Prostate gland (tissue), 2 donors: ENCODE measurements around the gene ADRA2A. TPM values are rescaled to one million over a fixed set of nuclear protein-coding genes. Genes with fewer than 3 reads are reported as not detected.

Experiments
- DNase-seq: peaks from one replicate; pipeline ENCODE4 v3.0.0-alpha.2; 2019; ENCODE audit warnings: low spot score
- H3K27ac ChIP-seq, 2 donors: fragments of 200-600 bp; sonication (generic); 2 replicates each; pipeline ENCODE4 v1.5.1; 2017 to 2019
- H3K27me3 ChIP-seq: fragments of 200-600 bp; sonication (generic); replicated peaks from 2 replicates; pipeline ENCODE4 v1.5.1; 2019; ENCODE audit not compliant: insufficient read depth
- H3K36me3 ChIP-seq, 2 donors: fragments of 200-600 bp; sonication (generic); 1 replicate in 1 of 2; 2 replicates in 1 of 2; pipeline versions ENCODE4 v1.5.1 to v1.8.1; 2017 to 2019
- H3K4me1 ChIP-seq: fragments of 200-600 bp; sonication (generic); replicated peaks from 2 replicates; pipeline ENCODE4 v1.5.1; 2019
- H3K4me3 ChIP-seq, 2 donors: fragments of 200-600 bp; sonication (generic); 2 replicates each; pipeline ENCODE4 v1.5.1; 2017 to 2019
- H3K9me3 ChIP-seq: fragments of 200-600 bp; sonication (generic); 2 replicates; pipeline ENCODE4 v1.5.1; 2017
- CTCF ChIP-seq, 4 experiments: fragments of 200-600 bp in 2 of 4; fragments of 450-650 bp in 2 of 4; sonication (generic) in 2 of 4; IDR thresholded peaks; 1 replicate in 3 of 4; 2 replicates in 1 of 4; pipeline ENCODE4 v1.5.1; 2016 to 2019; ENCODE audit warnings: antibody characterized with exemption in 4 of 4, mild to moderate bottlenecking in 2 of 4, moderate library complexity in 2 of 4
- POLR2A ChIP-seq: fragments of 450-650 bp; IDR thresholded peaks from one replicate; pipeline ENCODE4 v1.6.1; 2016; ENCODE audit warnings: antibody characterized with exemption, mild to moderate bottlenecking
- POLR2AphosphoS5 ChIP-seq: sonication (generic); formaldehyde crosslinking; IDR thresholded peaks from one replicate; pipeline ENCODE4 v1.6.1; 2017; ENCODE audit warnings: antibody characterized with exemption
- WGBS: methylation state at CpG from one replicate; pipeline ENCODE4 v1.1.5; 2018; 5-methylcytosine and 5-hydroxymethylcytosine counted together
- intact Hi-C: fragments of 100-400 bp; cut with DNase I; formaldehyde crosslinking; loops from one replicate; pipeline ENCODE4 v1.14.2; 2022
- total RNA-seq, 2 donors: library from RNA; depleted of rRNA; stranded (reverse); fragments of >200 nt; gene quantifications; one replicate each; pipeline ENCODE4 v1.1.0, GENCODE V29; 2016

Gene ADRA2A
- total RNA-seq, 2 donors from 2014 or later: 0.41 to 12.3 TPM

DNA sequence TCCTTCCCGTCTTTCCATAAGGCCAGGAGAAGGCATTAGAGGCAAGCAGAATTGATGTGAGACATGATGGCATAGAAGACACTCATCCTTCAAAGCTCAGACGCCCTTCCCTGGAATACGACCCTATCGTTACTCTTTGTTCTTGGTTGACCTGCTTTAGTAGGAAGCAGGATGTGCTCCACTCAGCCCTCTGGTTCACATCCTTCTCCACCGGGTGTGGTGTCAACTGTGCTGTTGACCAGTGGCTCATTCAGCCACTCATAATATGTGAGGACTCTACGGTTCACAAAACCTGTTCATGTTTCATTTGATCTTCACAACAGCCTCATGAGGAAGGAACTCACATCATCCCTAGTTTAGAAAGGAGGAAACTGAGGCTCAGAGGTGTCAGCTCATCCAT, 47.1 kb downstream of the ADRA2A start:
- 76% methylated on average over 6 of the region's 6 CpGs for WGBS
- Histone ChIP-seq H3K27ac (no peak overlapping the region), H3K4me3 (no peak overlapping the region), H3K27me3 (no peaks in the 10 kb centered on the region), H3K9me3 (no peaks in the 10 kb centered on the region), H3K4me1 (no peaks in the 10 kb centered on the region), H3K36me3 (no peaks in the 10 kb centered on the region)
- TF ChIP-seq POLR2AphosphoS5 (no peak), POLR2A (no peak), CTCF (IDR thresholded peaks at IDR 0.05) (no peak)
- intact Hi-C loops: no loop called here
- no peak for DNase-seq

DNA sequence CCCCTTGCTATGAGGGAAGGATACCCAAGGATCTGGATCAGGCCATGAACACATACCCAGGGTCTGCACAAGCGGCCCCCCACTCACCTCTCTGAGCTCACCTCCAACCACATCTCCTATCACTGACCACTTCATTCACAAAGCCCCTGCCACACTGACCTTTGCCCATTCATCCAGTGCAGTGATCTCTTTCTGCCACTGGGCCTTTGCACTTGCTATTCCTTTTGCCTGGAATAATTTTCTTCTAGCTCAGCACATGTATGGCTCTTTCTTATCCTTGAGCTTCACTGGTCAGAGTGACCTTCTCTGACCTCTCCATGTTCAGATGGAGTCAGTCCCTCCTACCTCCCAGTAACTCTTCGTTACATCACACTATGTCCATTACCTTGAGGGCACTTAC, 48.3 kb downstream of the ADRA2A start:
- Histone ChIP-seq H3K27me3 (no peaks in the 10 kb centered on the region), H3K27ac (no peak overlapping the region), H3K36me3 (no peaks in the 10 kb centered on the region), H3K4me1 (no peaks in the 10 kb centered on the region), H3K9me3 (no peaks in the 10 kb centered on the region), H3K4me3 (no peak overlapping the region)
- DNase-seq: no peak
- WGBS: 91% methylated on average over 2 of the region's 2 CpGs
- TF ChIP-seq POLR2AphosphoS5: no peak
- no peak for TF ChIP-seq POLR2A
- no peak for TF ChIP-seq CTCF (IDR thresholded peaks at IDR 0.05)
- intact Hi-C loops: no loop called here

- H3K4me1 ChIP-seq: no peaks in the 10 kb centered on the region
- no peaks in the 10 kb centered on the region for H3K36me3 ChIP-seq
- H3K27ac ChIP-seq: no peak overlapping the region
- H3K9me3 ChIP-seq: no peaks in the 10 kb centered on the region
- DNase-seq: no peak
- intact Hi-C loops: no loop called here
- no peak overlapping the region for H3K4me3 ChIP-seq
- TF ChIP-seq POLR2A (no peak), POLR2AphosphoS5 (no peak), CTCF (IDR thresholded peaks at IDR 0.05) (no peak)
- no peaks in the 10 kb centered on the region for H3K27me3 ChIP-seq
- 55% methylated on average over 2 of the region's 2 CpGs for WGBS
Measured at GRCh38 chr10:111126077-111126476, 49.2 kb downstream of the ADRA2A start.

DNA sequence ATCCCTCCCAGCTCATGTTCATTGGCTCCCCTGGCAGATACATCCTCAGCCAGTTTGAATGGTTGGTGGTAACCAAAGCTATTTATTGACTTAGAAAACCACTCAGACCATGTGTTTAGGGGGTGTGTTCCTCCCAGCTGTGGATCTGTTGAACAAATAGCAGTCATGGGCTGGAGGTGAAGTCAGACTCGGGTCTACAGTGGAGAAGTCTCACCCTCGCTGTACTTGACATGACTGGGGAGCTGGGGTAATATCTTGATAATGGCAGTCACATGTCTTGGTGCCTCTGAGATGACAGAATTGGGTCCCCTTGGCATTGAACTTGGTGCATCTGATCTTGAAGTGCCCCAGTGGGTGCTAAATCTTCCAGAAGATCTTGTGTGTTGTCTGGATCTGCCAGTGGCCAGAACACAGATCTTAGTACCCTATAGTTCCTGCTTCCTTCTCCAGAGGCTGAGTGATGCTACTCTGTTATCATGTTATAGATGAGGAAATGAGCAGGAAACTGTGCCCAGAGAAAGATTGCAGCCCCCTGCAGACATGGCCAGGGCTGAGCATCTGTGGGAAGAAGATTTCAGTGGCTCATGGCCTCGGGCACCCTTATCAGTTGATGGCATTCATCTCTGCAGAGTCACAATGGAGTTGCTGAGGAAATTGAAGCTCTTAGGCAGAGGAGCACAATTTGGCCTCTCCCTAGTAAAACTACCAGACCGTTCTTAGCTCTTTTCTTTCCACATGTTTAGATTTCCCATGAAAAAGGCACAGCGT, 50.4 kb downstream of the ADRA2A start:
- no peaks in the 10 kb centered on the region for H3K4me1 ChIP-seq
- H3K27ac ChIP-seq: no peak overlapping the region
- TF ChIP-seq CTCF (IDR thresholded peaks at IDR 0.05): no peak
- no peak for TF ChIP-seq POLR2A
- TF ChIP-seq POLR2AphosphoS5: no peak
- intact Hi-C loops: no loop called here
- no peak overlapping the region for H3K4me3 ChIP-seq
- H3K27me3 ChIP-seq: no peaks in the 10 kb centered on the region
- WGBS: 49% methylated on average over 5 of the region's 5 CpGs
- no peaks in the 10 kb centered on the region for H3K36me3 ChIP-seq
- no peaks in the 10 kb centered on the region for H3K9me3 ChIP-seq
- no peak for DNase-seq
